Myocyte (in vitro differentiated cells): ENCODE results near the gene HSPG2. TPM values are rescaled to one million over a fixed set of nuclear protein-coding genes. Genes with fewer than 3 reads are reported as not detected.
A peak's percentile ranks its signal among the peaks of the same experiment; 100 is the strongest.
"Not testable (repeated sequence)": the region's sequence is repeated elsewhere in the genome, so short reads cannot be mapped to it uniquely, and the experiment has no call there.

Experiments used
- DNase-seq: peaks from one replicate; pipeline ENCODE4 v3.0.0-alpha.2; 2012; ENCODE audit warnings: low read depth
- total RNA-seq: library from RNA; depleted of rRNA; stranded (reverse); fragments of >200 nt; gene quantifications from 2 replicates; pipeline ENCODE4 v1.2.3, GENCODE V29; 2014

Gene HSPG2
- total RNA-seq, 1 donor from 2014 or later, result 221 TPM

DNA sequence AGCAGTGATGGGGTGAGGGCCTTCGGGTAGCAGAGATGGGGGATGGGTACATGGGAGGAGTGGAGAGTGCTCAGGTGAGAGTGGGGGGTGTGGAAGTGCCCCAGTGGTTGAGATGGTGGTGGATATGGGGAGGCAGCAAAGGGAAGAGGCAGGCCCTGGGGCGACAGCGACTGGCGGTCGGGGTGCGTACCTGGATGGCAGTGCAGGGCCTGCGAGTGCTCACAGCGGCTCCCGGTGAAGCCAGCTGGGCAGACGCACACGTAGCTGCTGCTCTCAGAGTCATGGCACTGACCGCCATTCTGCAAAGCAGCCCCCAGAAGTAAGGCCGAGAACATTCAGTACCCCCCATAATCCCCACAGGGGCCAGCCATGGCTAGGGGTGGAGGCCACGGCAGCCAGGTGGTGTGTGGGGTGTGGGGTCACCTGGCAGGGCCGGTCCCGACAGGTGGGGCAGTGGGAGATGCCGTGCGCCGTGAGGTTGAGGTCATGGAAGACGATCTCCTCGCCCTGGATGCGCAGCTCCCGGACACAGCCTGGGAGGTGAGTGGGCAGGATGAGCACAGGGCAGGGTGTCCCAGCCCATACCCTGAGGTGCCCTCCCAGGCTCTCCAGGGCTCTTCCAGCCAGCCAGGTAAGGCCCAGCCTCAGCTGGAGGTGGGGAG is 106.2 kb downstream of the HSPG2 start:
- no peak for DNase-seq

- no peak for DNase-seq
Measured at GRCh38 chr1:21829294-21829693, 107.8 kb downstream of the HSPG2 start.

DNA sequence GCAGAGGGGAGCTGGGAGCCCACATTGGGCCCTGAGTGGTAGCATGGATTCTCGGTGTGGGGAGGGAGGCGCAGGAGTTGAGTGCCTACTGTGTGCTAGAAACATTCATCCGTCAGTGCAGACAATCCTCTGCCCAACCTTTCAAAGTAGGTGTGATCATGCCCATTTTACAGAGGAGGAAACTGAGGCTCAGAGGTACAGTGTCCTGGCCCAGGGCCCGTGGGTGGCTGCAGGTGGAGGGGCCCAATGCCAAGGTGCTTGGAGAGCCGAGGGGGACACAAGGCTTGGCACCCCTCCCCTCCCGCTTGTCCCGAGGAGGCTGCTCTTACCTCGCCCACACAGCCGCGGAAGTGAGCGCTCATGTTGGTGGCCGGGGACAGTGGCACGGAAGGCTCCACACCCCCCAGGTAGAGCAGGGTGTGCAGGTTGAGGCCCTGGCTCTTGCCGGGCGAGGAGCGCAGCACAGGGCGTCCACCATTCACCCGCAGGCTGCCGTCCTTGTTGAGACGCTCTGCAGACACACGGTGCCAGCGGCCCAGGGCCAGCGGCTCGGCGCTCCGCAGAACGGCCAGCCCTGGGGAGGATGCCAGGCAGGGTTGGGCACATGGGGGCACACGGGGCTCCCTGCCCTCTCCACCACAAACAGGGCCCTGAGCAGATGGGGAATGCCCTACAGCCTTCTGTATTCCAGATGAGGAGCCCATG is 108.5 kb downstream of the HSPG2 start:
- DNase-seq, result no peak

- DNase-seq, result no peak
Measured at GRCh38 chr1:21828075-21828474, 109.0 kb downstream of the HSPG2 start.

GRCh38 chr1:21827141-21827679 is 109.9 kb downstream of the HSPG2 start:
- DNase-seq, result no peak

DNA sequence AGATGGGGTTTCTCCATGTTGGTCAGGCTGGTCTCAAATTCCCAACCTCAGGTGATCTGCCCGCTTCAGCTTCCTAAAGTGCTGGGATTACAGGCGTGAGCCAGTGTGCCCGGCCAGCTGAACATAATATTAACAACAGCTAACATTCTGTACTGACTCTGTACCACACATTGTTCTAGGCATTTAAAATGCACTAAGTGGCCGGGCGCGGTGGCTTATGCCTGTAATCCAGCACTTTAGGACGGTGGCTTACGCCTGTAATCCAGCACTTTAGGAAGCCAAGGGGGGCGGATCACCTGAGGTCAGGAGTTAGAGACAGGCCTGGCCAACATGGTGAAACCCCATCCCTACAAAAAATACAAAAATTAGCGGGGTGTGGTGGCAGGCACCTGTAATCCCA is 110.4 kb downstream of the HSPG2 start:
- not testable (repeated sequence) for DNase-seq

- DNase-seq, result no peak
Measured at GRCh38 chr1:21825393-21825792, 111.7 kb downstream of the HSPG2 start.

GRCh38 chr1:21824926-21825325 is 112.2 kb downstream of the HSPG2 start:
- DNase-seq, result no peak

GRCh38 chr1:21823980-21824702 is 113.0 kb downstream of the HSPG2 start:
- DNase-seq, result no peak

DNA sequence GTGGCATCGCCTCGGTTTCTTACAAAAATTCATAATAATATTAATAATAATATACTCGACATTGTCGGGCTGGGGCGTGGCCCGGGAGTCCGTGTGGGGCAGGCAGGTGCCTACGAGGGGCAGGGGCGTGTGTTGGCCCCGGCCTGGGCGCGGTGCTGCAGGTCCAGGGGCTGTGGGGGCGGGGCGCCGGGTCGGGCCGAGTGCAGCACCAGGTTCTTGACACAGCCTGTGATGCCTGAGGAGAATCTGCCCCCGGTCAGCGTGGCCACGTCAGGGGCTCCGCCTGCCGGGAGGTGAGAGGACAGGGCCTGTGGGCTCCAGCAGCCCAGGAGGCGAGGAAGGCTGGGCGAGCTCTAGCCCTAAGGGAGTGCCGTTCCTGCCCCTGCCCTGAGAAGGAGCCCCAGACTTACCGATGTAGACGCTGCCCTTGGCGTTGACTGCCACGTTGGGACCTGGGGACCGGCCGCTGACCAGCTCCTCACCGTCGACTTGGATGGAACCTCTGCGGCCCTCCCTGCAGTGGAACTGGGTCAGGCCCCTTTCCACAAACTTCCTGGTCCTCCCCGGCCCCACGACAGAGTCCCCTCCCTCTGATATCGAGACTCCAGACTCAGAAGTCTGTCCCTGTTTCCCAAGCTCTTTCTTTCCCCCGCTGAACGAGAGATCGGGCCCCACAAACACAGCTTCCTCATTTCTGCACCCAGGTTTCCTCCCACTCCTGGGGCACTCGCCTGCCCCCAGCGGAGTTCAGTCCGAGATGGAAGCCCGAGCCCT is 113.7 kb downstream of the HSPG2 start:
- DNase-seq, result no peak

- DNase-seq, result no peak
Measured at GRCh38 chr1:21822349-21822748, 114.8 kb downstream of the HSPG2 start.

DNA sequence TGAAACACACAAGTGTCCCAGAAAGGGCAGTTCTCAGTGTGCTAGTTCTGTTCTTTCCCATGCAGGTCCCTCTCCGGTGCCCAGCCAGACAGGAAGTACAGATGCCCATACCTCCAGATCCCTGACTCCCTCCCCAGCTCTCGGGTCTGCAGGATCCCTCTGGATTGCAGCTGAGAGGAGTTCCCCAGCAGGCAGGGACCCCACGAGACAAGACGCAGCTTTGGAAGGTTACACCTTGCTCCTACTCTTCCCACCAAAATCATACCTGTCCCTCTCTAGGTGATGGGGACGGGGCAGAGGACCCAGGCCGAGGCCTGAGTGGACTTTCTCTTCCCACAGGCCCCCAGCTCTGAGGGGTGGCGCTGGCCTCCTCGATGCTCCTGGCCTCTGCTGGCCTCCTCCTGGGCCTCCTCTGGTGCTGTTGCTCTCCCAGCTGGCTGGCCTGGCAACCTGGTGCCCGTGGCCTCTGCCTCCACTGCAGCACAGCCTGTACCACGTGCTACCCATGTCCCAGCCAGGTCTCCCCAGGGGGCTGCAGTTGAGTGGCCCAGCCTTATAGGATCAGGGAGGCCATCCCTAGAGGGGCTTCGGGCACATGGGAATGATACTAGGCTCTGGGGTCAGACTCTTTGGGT is 115.6 kb downstream of the HSPG2 start:
- DNase-seq, result no peak

DNA sequence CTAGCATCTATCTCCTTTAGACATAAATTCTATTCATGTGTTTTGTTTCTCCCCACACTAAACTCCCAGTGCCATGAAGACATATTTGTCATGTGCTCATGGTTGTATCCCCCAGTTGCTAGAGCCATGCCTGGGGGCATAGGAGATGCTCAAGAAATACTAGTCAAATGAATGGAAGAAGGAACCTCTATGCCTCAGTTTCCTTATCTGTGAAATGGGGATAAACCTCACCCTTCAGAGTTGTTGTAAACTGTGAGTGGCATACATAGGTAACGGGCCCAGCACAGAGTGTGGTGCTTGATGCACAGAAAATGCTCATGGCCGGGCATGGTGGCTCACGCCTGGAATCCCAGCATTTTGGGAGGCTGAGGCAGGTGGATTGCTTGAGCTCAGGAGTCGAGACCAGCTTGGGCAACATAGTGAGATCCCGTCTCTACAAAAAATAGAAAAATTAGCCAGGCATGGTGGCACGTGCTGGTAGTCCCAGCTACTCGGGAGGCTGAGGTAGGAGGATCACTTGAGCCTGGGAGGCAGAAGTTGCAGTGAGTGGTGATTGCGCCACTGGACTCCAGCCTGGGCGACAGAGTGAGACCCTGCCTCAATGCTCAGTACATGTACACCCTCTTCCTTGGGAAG is 116.4 kb downstream of the HSPG2 start:
- DNase-seq, result no peak

DNA sequence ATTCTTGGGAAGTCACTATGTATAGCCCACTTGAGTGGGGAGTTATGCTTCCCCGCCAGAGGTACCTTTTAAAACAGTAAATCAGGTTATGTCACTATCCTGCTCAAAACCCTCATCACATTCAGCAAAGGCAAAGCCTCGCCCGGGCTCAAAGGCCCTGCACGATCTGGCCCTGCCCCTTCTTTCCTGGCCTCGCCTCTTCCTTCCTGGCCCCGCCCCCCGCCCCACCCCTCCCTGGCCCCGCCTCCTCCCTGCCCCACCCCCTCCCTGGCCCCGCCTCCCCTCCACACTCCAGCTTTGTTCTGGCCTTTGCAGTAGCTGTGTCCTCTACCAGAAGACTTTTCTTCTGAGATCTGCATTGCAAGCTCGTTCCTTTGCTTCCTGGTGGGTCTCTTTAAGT is 118.5 kb downstream of the HSPG2 start:
- peak; percentile 29 for DNase-seq

- peak; percentile 70 for DNase-seq
Measured at GRCh38 chr1:21816602-21817302, 120.4 kb downstream of the HSPG2 start.

DNA sequence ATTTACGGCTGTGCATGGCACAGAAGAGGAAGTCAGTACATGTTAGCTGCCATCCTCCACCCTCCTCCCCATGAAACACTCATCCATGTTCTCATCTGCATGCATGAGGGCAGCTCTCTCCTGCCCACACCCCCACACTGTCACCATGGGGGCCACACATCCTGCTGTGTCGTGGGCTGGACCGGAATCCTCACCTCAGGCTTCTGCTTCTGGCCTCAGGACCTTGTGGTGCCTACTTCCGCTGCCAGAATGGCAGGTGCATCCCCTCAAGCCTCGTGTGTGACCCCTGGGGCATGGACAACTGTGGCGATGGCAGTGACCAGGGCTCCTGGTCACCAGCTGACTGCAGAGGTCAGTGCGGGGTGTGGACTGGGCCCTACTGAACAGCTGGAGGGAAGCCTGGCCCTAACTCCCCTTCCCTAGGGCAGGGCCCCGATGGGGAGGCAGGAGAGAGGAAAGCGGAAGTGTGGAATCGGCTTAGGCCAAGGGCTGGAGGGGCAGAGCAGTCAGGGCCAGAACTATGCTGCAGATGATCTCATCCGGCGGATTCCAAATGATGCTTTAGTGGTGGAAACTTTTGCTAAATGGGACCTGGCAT is 121.3 kb downstream of the HSPG2 start:
- DNase-seq, result peak; percentile 94

DNA sequence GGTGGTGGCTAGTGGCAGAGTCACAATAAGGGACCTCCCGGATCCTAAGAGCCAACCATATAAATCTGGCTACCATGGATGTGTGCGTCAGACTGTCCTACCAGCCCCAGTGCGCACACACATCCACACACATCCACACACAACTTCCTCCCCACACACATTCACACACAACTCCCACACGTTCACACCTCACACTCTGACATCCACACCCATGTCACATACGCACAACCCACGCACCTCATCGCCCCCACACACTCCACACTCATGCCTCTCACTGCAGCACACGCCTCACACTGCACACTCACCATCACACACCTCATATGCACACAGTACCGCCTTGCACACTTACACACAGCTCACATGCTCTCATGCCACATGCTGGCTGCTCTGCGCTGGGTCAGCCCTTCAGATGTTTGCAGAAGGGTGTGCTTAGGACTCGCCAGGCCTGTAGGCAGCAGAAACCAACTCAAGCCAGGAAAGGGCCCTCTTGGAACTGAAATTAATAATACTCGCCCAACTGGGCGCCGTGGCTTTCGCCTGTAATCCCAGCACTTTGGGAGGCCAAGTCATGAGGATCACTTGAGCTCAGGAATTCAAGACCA is 122.0 kb downstream of the HSPG2 start:
- DNase-seq, result no peak

DNA sequence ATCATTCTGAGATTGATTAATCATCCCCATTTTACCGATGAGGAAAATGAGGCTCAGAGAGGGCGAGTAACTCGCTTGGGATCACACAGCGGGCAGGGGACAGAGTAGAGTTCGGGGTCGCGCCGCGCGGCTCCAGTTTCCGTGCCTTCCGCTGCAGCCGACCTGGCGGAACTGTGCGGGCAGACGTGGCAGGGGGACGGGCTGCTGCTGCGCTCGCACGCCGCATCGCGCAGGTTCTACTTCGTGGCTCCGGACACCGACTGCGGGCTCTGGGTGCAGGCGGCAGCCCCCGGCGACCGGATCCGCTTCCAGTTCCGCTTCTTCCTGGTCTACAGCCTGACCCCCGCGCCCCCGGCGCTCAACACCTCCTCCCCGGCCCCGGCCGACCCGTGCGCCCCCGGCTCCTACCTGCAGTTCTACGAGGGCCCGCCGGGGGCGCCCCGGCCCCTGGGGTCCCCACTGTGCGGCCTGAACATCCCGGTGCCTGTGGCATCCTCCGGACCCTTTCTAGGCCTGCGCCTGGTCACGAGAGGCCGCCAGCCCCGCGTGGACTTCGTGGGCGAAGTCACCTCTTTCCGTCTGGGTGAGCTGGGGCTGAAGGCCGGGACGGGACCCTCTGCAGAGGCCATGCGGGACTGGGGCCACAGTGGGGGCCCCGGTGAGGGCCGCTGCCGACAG is 122.7 kb downstream of the HSPG2 start:
- no peak for DNase-seq
